ENCODE data around the gene APP.

GRCh38 chr21:25942135-25942534, 228.4 kb downstream of the APP start:
- TF ChIP-seq CTCF (tag by site-specific recombination; IDR thresholded peaks at IDR 0.05) (no peak), TSHZ1 (tag by site-specific recombination; IDR thresholded peaks at IDR 0.05; ENCODE audit: borderline replicate concordance) (no peak), HOXA7 (CRISPR knock-in tag; IDR thresholded peaks at IDR 0.05; ENCODE audit: borderline replicate concordance) (no peak), ZNF114 (tag by site-specific recombination; IDR thresholded peaks at IDR 0.05) (no peak), ZNF140 (tag by site-specific recombination; IDR thresholded peaks at IDR 0.05) (no peak), SP3 (tag by site-specific recombination; IDR thresholded peaks at IDR 0.05) (no peak), ZNF704 (tag by site-specific recombination; IDR thresholded peaks at IDR 0.05) (no peak)

Measured in HEK293 (cell line).